ENCODE data around the gene PIEZO1. TPM values are rescaled to one million over a fixed set of nuclear protein-coding genes. Genes with fewer than 3 reads are reported as not detected.

PIEZO1 gene
- total and polyA plus RNA-seq, 9 of the 15 experiments (the other 6 are each of a cell fraction or from before 2014, with no cell fraction given): 3.6 to 432 (median 131) TPM

GRCh38 chr16:88784074-88784855, 755 bp downstream of the PIEZO1 start (continued):
- TF ChIP-seq CTCF (IDR thresholded peaks at IDR 0.05 in 2 of 3, conservative IDR thresholded peaks at IDR 0.05 in 1 of 3; ENCODE audit: insufficient read depth in 2 of 3, low read depth in 1 of 3, low read length in 3 of 3): peak; percentile 70 to 71 (median 70)
- peak; percentile 44; the same call in 1 of the 2 replicates for TF ChIP-seq BRD4 (IDR thresholded peaks at IDR 0.05)
- TF ChIP-seq ZNF263 (CRISPR knock-in tag; IDR thresholded peaks at IDR 0.05; ENCODE audit: borderline replicate concordance): peak; percentile 81
- TF ChIP-seq RAD21 (CRISPR knock-in tag; conservative IDR thresholded peaks at IDR 0.05 in 1 of 2, IDR thresholded peaks at IDR 0.05 in 1 of 2): peak; percentile 24 to 32
- peak; percentile 39; the same call in 1 of the 2 replicates for TF ChIP-seq CBX1 (IDR thresholded peaks at IDR 0.05; ENCODE audit: low read depth)
- peak; percentile 43; the same call in 1 of the 2 replicates for TF ChIP-seq ZNF224 (CRISPR knock-in tag; IDR thresholded peaks at IDR 0.05)
- peak; percentile 66 for TF ChIP-seq PCBP1 (IDR thresholded peaks at IDR 0.05; ENCODE audit: low read depth, low read length, poor library complexity, severe bottlenecking)
- TF ChIP-seq PRDM10 (IDR thresholded peaks at IDR 0.05; ENCODE audit: partially characterized antibody): peak; percentile 73
- peak; percentile 91 for TF ChIP-seq CHD1 (IDR thresholded peaks at IDR 0.05; ENCODE audit: low read length)
- TF ChIP-seq IRF1 (CRISPR knock-in tag; IDR thresholded peaks at IDR 0.05; ENCODE audit: borderline replicate concordance): peak; percentile 73; the same call in 1 of the 2 replicates
- TF ChIP-seq BACH1 (tag; IDR thresholded peaks at IDR 0.05): no peak
- TF ChIP-seq GATA2 (CRISPR knock-in tag; IDR thresholded peaks at IDR 0.05): no peak
- TF ChIP-seq ZBTB34 (CRISPR knock-in tag; IDR thresholded peaks at IDR 0.05): no peak
- TF ChIP-seq ZNF165 (CRISPR knock-in tag; IDR thresholded peaks at IDR 0.05; ENCODE audit: borderline replicate concordance): 0 out of 2 replicates have a peak, but pooled peaks have one; percentile 57
- peak in 1 of 3 experiments; percentile 46 for TF ChIP-seq YY1 (IDR thresholded peaks at IDR 0.05; ENCODE audit: borderline replicate concordance in 1 of 3, control insufficient read depth in 1 of 3, extremely low read depth in 1 of 3, insufficient read depth in 3 of 3, insufficient read length in 1 of 3, insufficient replicate concordance in 2 of 3, low read depth in 1 of 3, low read length in 2 of 3)
- no peak for TF ChIP-seq RFX5 (IDR thresholded peaks at IDR 0.05; ENCODE audit: low read depth, low read length)
- TF ChIP-seq CCNT2 (IDR thresholded peaks at IDR 0.05; ENCODE audit: borderline replicate concordance, extremely low read depth, insufficient read length, low read depth, low read length): peak; percentile 71
